ENCODE data around the gene PIK3R5.
"Not testable (repeated sequence)": the region's sequence is repeated elsewhere in the genome, so short reads cannot be mapped to it uniquely, and the experiment has no call there.

The PIK3R5 gene

GRCh38 chr17:8862213-8863056 lies 103.1 kb downstream of the PIK3R5 start:
- peaks cover 83 to 100% (median 91%) of the 10 kb centered on the region in 10 experiments for H3K4me1 ChIP-seq
- peaks cover 0 to 33% (median 11%) of the 10 kb centered on the region in 11 experiments; a peak in 11 of 22 replicates for H3K36me3 ChIP-seq
- H3K9ac ChIP-seq: 0 out of 22 replicates have a peak overlapping the region, but pooled peaks of 1 of the 11 experiments have one; percentile 6
- no peaks in the 10 kb centered on the region for H3K9me3 ChIP-seq (replicated peaks in 1 of 11)
- TF ChIP-seq Cebpa-rat (IDR thresholded peaks at IDR 0.05): no peak
- no peak overlapping the region for H3K4me3 ChIP-seq
- no peaks in the 10 kb centered on the region for H3K27me3 ChIP-seq
- H3K27ac ChIP-seq: peak overlapping the region in 10 of 11 experiments; percentile 19 to 97 (median 95); a peak in 17 of 22 replicates
- H3K4me2 ChIP-seq: peak overlapping the region; percentile 31 to 92 (median 84)
- H4K20me1 ChIP-seq: peaks cover 0 to 35% (median 0%) of the 10 kb centered on the region in 11 experiments; a peak in 3 of 22 replicates

- Histone ChIP-seq H3K9ac (peak overlapping the region in 8 of 11 experiments; percentile 6 to 68 (median 30); a peak in 12 of 22 replicates), H3K27me3 (no peaks in the 10 kb centered on the region), H3K9me3 (replicated peaks in 1 of 11) (no peaks in the 10 kb centered on the region), H3K27ac (peak overlapping the region in 9 of 11 experiments; percentile 92 to 97 (median 95); a peak in 18 of 22 replicates), H3K4me2 (peak overlapping the region; percentile 31 to 92 (median 84)), H3K4me1 (peaks cover 83 to 100% (median 92%) of the 10 kb centered on the region in 10 experiments), H4K20me1 (peaks cover 0 to 35% (median 0%) of the 10 kb centered on the region in 11 experiments; a peak in 3 of 22 replicates), H3K4me3 (peak overlapping the region in 1 of 10 experiments; percentile 14; a peak in 1 of 20 replicates), H3K36me3 (peaks cover 0 to 33% (median 11%) of the 10 kb centered on the region in 11 experiments; a peak in 11 of 22 replicates)
- 0 out of 22 replicates have a peak, but pooled peaks of 1 of the 11 experiments have one; percentile 5 for TF ChIP-seq Cebpa-rat (IDR thresholded peaks at IDR 0.05)
Measured at GRCh38 chr17:8861495-8862181, 103.9 kb downstream of the PIK3R5 start.

GRCh38 chr17:8859804-8860430 lies 105.6 kb downstream of the PIK3R5 start:
- peak overlapping the region in 6 of 10 experiments; percentile 1 to 59 (median 42); a peak in 4 of 20 replicates for H3K4me3 ChIP-seq
- H3K27ac ChIP-seq: peak overlapping the region; percentile 69 to 97 (median 95); a peak in 21 of 22 replicates
- no peak for TF ChIP-seq Cebpa-rat (IDR thresholded peaks at IDR 0.05)
- peaks cover 0 to 35% (median 0%) of the 10 kb centered on the region in 11 experiments; a peak in 3 of 22 replicates for H4K20me1 ChIP-seq
- H3K4me2 ChIP-seq: peak overlapping the region; percentile 75 to 94 (median 91)
- H3K27me3 ChIP-seq: no peaks in the 10 kb centered on the region
- peaks cover 0 to 32% (median 11%) of the 10 kb centered on the region in 11 experiments; a peak in 11 of 22 replicates for H3K36me3 ChIP-seq
- H3K9ac ChIP-seq: peak overlapping the region; percentile 47 to 91 (median 84); a peak in 21 of 22 replicates
- H3K9me3 ChIP-seq (replicated peaks in 1 of 11): no peaks in the 10 kb centered on the region
- H3K4me1 ChIP-seq: peaks cover 81 to 100% (median 91%) of the 10 kb centered on the region in 10 experiments

- H3K4me1 ChIP-seq: peaks cover 76 to 99% (median 86%) of the 10 kb centered on the region in 10 experiments
- TF ChIP-seq Cebpa-rat (IDR thresholded peaks at IDR 0.05): peak in 9 of 11 experiments; percentile 51 to 94 (median 89); a peak in 17 of 22 replicates
- H3K9me3 ChIP-seq (replicated peaks in 1 of 11): no peaks in the 10 kb centered on the region
- peak overlapping the region; percentile 73 to 97 (median 95); a peak in 21 of 22 replicates for H3K27ac ChIP-seq
- peak overlapping the region; percentile 75 to 94 (median 91) for H3K4me2 ChIP-seq
- peaks cover 0 to 35% (median 0%) of the 10 kb centered on the region in 11 experiments; a peak in 2 of 22 replicates for H4K20me1 ChIP-seq
- peak overlapping the region; percentile 66 to 91 (median 84); a peak in 21 of 22 replicates for H3K9ac ChIP-seq
- peaks cover 0 to 32% (median 6%) of the 10 kb centered on the region in 11 experiments; a peak in 11 of 22 replicates for H3K36me3 ChIP-seq
- no peaks in the 10 kb centered on the region for H3K27me3 ChIP-seq
- H3K4me3 ChIP-seq: peak overlapping the region in 7 of 10 experiments; percentile 1 to 59 (median 48); a peak in 6 of 20 replicates
Measured at GRCh38 chr17:8859027-8859803, 106.3 kb downstream of the PIK3R5 start.

- peak overlapping the region in 9 of 10 experiments; percentile 33 to 59 (median 48); a peak in 18 of 20 replicates for H3K4me3 ChIP-seq
- peak in 3 of 11 experiments; percentile 11 to 41 (median 40); a peak in 3 of 22 replicates for TF ChIP-seq Cebpa-rat (IDR thresholded peaks at IDR 0.05)
- peak overlapping the region; percentile 70 to 97 (median 95) for H3K27ac ChIP-seq
- H3K4me2 ChIP-seq: peak overlapping the region; percentile 75 to 94 (median 91)
- H3K4me1 ChIP-seq: peaks cover 76 to 89% (median 82%) of the 10 kb centered on the region in 10 experiments
- H4K20me1 ChIP-seq: peaks cover 0 to 25% (median 0%) of the 10 kb centered on the region in 11 experiments; a peak in 2 of 22 replicates
- H3K9me3 ChIP-seq (replicated peaks in 1 of 11): no peaks in the 10 kb centered on the region
- peaks cover 0 to 33% (median 0%) of the 10 kb centered on the region in 11 experiments; a peak in 11 of 22 replicates for H3K36me3 ChIP-seq
- H3K27me3 ChIP-seq: no peaks in the 10 kb centered on the region
- peak overlapping the region; percentile 66 to 91 (median 84) for H3K9ac ChIP-seq
Measured at GRCh38 chr17:8857919-8858318, 107.6 kb downstream of the PIK3R5 start.

- H3K4me1 ChIP-seq: peaks cover 67 to 80% (median 73%) of the 10 kb centered on the region in 10 experiments
- peak overlapping the region; percentile 70 to 97 (median 95); a peak in 21 of 22 replicates for H3K27ac ChIP-seq
- H4K20me1 ChIP-seq: peaks cover 0 to 24% (median 0%) of the 10 kb centered on the region in 11 experiments; a peak in 2 of 22 replicates
- H3K9ac ChIP-seq: peak overlapping the region; percentile 66 to 91 (median 84)
- no peaks in the 10 kb centered on the region for H3K9me3 ChIP-seq (replicated peaks in 1 of 11)
- H3K4me3 ChIP-seq: peak overlapping the region in 9 of 10 experiments; percentile 33 to 59 (median 48); a peak in 14 of 20 replicates
- H3K27me3 ChIP-seq: no peaks in the 10 kb centered on the region
- no peak for TF ChIP-seq Cebpa-rat (IDR thresholded peaks at IDR 0.05)
- H3K36me3 ChIP-seq: peaks cover 0 to 34% (median 0%) of the 10 kb centered on the region in 11 experiments; a peak in 11 of 22 replicates
- peak overlapping the region; percentile 75 to 94 (median 91) for H3K4me2 ChIP-seq
Measured at GRCh38 chr17:8856869-8857575, 108.5 kb downstream of the PIK3R5 start.

GRCh38 chr17:8856205-8856603 lies 109.3 kb downstream of the PIK3R5 start:
- Histone ChIP-seq H3K27ac (peak overlapping the region in 10 of 11 experiments; percentile 90 to 97 (median 95); a peak in 15 of 22 replicates), H4K20me1 (peaks cover 0 to 23% (median 0%) of the 10 kb centered on the region in 11 experiments; a peak in 2 of 22 replicates), H3K4me2 (peak overlapping the region; percentile 75 to 94 (median 91)), H3K4me1 (peaks cover 59 to 72% (median 65%) of the 10 kb centered on the region in 10 experiments), H3K4me3 (0 out of 20 replicates have a peak overlapping the region, but pooled peaks of 1 of the 10 experiments have one; percentile 5), H3K9ac (peak overlapping the region in 4 of 11 experiments; percentile 81 to 91 (median 86); a peak in 6 of 22 replicates), H3K36me3 (peaks cover 0 to 38% (median 0%) of the 10 kb centered on the region in 11 experiments; a peak in 11 of 22 replicates)
- H3K27me3 ChIP-seq; H3K9me3 ChIP-seq (replicated peaks in 1 of 11): not testable (repeated sequence)

Measured in BLaER1 treated with 17β-estradiol and CSF1 and Interleukin-3, amounts not matched to agents 10 nM and 100 nM (cell line).